HUES6 (cell line): ENCODE results near the gene FAM236C.
"Not testable (repeated sequence)": the region's sequence is repeated elsewhere in the genome, so short reads cannot be mapped to it uniquely, and the experiment has no call there.

Source experiments
- H3K27ac ChIP-seq: 2 replicates; pipeline ENCODE4 v1.7.0; 2013; ENCODE audit warnings: low read depth, mild to moderate bottlenecking, low read length, inconsistent platforms
- H3K27me3 ChIP-seq: 2 replicates; pipeline ENCODE4 v1.6.1; 2013; ENCODE audit warnings: low read length; ENCODE audit not compliant: control insufficient read depth, insufficient read depth
- H3K36me3 ChIP-seq: 2 replicates; pipeline ENCODE4 v1.6.1; 2013; ENCODE audit warnings: low read length; ENCODE audit not compliant: control insufficient read depth, insufficient read depth
- H3K4me1 ChIP-seq: 2 replicates; pipeline ENCODE4 v1.6.1; 2013; ENCODE audit warnings: low read length; ENCODE audit not compliant: control insufficient read depth, insufficient read depth
- H3K4me3 ChIP-seq: 2 replicates; pipeline ENCODE4 v1.5.1; 2013; ENCODE audit warnings: low read depth, low read length
- H3K9ac ChIP-seq: one replicate; pipeline ENCODE4 v1.6.1; 2013; ENCODE audit warnings: mild to moderate bottlenecking, low read length
- H3K9me3 ChIP-seq: 2 replicates; pipeline ENCODE4 v1.6.1; 2013; ENCODE audit warnings: low read depth, low read length; ENCODE audit not compliant: control insufficient read depth, insufficient read depth

The FAM236C gene

DNA sequence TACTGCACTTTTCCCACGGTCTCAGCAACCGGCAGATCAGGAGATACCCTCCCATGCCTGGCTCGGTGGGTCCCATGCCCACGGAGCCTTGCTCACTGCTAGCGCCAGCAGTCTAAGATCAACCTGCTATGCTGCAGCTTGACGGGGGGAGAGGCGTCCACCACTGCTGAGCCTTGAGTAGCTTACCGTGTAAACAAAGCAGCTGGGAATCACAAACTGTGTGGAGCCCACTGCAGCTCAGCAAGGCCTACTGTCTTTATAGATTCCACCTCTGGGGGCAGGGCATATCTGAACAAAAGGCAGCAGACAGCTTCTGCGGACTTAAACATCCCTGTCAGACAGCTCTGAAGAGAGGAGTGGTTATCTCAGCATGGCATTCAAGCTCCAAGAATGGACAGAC, 47.6 kb downstream of the FAM236C start:
- H3K9ac ChIP-seq, H3K36me3 ChIP-seq, H3K4me3 ChIP-seq, H3K9me3 ChIP-seq, H3K27me3 ChIP-seq, H3K4me1 ChIP-seq, H3K27ac ChIP-seq: not testable (repeated sequence)
